Right renal cortex interstitium (tissue), 3 donors: ENCODE results near the gene IQSEC3. TPM values are rescaled to one million over a fixed set of nuclear protein-coding genes. Genes with fewer than 3 reads are reported as not detected.

Experiments
- DNase-seq, 3 donors: peaks; one replicate each; pipeline ENCODE4 v3.0.0-alpha.2; 2013; ENCODE audit warnings: low read depth in 3 of 3, low spot score in 2 of 3
- polyA plus RNA-seq, 3 donors: library from polyadenylated mRNA; unstranded; fragments of 120-200 nt; gene quantifications; one replicate each; pipeline ENCODE4 v1.2.1, GENCODE V29; 2013; ENCODE audit not compliant: insufficient read length in 3 of 3

The IQSEC3 gene
- polyA plus RNA-seq, 3 donors, result 4.5 to 6.7 (median 5.7) TPM

DNA sequence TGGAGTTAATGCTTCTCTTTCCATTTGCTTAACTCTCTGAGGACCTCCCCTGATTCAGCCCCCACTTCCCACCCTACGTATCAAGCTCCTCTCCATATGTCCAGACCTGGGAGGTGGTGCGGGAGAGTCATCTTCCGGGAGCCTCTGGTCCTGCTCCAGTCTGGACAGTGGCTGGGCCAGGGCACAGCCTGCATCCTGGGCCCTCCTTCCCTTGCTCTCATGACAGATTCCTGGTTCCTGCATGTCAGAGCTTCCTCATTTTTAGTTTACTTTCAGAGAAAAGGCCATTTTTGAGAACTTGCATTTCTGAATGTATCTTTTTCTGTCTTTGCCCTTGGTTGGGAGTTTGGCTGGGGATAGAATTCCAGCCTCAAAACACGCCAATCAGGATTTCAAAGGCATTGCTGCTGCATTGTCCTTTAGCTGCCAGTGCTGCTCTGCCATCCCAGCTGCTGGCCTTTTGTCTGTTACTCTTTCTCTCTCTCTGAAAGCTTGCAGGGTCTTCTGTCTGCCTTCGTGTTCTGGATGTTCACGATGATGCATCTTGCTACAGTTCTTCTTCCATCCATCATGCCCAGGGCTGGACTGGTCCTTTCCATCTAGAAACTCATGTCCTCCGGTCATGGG lies 92.7 kb downstream of the IQSEC3 start:
- DNase-seq, result no peak

- no peak for DNase-seq
Measured at GRCh38 chr12:160858-161257, 94.3 kb downstream of the IQSEC3 start.

DNA sequence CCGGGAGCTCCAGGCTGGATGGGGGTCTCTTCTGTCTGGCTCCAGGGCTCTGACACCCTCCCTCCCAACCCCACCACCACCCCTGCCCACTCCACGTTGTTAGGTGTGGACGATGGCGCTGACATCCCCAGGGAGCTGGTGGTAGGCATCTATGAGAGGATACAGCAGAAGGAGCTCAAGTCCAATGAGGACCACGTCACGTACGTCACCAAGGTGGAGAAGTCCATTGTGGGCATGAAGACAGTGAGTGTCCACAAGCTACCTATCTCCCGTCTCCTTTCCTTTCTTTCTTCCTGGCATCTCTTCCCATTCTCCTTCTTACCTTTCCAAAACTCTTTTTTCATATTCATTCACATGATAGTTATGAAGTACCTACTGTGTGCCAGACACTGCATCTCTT lies 95.3 kb downstream of the IQSEC3 start:
- DNase-seq, result no peak

DNA sequence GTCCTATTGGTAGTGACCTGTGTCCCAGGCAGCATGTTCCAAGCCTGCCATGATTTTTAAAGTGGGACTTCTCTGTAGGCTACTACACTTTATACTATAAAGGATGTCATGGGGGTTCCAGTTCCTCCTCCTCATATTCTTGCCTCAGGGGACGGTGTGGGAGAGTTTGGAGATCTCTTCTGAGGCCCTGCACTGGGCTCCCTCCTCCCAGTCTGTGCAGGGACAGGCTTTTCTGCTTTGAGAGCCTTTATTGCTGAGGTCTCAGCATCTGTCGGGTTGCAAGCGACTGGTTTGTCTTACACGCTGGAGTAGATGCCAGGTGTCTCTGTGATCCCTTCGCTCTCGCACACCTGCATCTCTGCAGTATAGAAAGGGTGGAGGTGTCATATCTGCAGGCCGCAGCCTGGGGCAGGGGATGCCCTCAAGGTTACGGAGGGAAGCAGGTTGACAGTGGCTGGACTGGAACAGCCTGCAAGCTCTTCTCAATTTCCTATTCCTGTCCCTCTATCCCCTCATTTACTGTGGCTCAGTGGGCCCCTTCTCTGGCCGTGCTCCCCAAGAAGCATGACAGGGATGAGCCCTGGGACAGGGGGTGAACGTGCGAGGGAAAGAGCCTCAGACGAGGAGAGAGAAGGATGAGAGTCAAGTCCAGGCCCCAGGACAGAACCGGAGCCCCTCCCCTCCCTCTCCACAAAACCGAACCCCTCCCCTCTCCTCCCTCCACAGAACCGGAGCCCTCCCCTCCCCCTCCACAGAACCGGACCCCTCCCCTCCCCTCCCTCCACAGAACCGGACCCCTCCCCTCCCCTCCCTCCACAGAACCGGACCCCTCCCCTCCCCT lies 96.1 kb downstream of the IQSEC3 start:
- no peak for DNase-seq

- DNase-seq, result no peak
Measured at GRCh38 chr12:163406-163986, 96.9 kb downstream of the IQSEC3 start.

GRCh38 chr12:164207-164606 lies 97.6 kb downstream of the IQSEC3 start:
- no peak for DNase-seq

DNA sequence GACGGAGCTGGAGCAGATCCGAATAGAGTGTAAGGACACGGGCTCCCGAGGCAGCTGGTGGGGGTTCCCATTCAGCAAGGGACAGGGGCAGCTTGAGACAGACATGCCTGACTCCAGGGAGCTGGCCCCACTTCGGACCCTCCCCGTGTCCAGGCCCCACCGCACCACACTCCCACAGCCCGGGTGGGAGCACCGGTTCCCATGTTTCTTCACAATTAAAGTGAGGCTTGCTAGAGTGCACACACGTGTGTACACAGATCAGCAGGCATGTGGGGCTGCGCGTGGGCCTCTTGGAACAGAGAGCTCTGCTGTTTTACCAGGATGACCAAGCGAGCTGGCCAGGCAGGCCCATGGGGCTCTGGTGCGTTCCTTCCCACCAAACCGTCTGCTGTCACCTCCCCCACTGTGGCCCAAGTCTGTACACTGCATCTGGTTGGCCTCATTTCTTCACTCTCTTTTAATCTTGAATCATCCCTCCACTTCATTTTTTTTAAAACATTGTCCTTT lies 99.3 kb downstream of the IQSEC3 start:
- DNase-seq, result no peak

- no peak for DNase-seq
Measured at GRCh38 chr12:166425-167075, 100.0 kb downstream of the IQSEC3 start.

DNA sequence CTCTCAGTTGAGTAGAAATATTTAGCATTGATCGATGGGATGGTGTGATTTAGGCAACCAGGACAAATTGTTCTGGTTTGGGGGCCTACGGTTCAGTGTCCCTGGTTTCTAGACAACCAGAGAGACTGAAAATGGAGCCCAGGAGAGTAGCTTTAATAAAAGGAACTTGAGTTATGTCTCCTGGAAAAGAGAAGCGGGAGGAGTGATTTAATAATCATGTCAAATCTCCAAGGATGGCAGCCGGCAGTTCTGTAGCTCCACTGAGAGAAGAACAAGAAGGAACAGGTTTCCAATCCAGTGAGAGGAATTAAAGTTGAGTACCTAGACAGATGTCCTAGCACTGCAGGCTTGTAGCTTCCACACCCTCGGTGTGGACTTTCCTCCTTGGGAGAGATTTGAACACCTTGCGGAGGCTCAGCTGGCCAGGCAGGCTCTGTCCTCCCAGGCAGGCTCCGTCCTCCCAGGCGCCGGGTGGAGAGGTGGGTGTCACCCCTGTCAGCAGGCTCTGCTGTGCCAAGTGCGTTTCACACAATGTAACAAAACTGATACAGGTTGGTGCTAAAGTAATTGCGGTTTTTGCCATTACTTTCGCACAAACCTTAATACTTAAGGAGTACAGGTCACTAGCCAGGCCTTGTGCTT lies 101.5 kb downstream of the IQSEC3 start:
- no peak for DNase-seq

DNA sequence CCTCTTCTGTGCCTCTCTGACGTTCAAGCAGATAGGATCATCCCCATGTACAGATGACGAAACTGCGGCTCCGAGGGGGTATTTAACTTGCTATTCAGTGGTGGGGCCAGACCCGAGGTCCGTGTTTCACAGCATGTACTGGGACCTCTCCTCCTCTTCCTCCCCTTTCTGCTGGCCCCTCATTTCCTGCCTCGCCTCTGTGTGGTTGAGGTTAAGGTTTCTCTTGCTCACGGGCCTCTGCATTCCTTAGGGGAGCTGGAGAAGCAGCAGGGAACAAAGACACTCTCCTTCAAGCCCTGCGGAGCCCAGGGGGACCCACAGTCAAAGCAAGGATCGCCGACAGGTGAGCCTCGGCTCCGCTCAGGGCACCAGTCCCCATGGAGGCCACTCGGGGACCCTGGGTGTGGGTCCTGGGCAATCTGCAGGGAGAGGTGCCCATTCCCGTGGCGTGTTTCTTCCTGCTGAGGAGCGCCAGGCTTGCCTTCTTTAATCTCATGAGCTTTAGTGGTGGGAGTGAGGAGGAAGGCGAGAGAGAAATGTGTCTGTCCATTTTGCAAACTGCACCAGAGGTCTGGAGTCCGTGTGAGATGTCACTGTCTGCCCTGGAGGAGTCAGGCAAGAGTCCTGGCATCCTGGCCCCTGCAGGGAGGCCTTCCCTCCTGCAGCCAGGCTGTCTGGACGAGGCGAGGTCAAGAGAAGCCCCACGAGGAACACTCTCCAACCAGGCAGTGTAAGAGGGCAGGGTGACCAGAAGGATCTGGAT lies 102.4 kb downstream of the IQSEC3 start:
- DNase-seq, result no peak

DNA sequence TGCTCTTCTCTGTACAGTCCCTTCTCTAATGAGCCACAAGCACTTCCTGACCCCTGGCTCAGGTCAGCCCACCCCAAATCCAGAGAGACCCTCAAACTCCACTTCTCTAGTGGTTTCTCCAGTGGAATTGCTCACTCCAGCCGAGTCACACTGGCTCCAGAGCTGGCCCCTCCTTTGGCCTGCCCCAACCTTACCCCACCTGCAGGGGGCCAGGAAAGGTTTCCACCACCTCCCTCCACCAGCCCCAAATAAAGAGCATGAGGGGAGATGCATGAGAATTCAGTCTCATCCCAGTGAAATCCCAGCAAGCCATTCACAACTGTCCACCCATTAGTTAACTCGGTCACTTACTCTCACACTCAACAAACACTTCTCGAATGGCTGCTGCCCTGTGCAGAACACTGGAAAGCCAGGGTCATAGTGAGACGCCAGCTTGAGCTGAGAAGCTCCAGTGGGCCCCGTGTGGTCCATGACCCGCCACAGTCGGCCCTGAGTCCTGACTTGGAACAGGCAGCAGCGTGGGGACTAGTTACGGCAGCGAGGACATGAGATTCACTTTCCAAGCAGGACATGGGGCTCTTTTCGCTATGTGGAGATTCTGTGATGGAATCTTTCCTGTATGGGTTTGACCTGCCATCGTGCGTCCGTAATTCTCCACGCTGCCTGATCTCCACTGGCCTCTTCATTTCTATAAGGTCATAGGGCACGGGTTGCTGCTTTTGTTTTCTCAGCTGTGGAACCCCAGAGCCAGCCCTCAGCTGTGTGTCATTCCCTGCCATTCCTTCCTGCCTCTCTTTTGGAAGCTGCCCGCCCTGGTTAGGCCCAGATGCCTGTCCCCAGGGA lies 103.2 kb downstream of the IQSEC3 start:
- DNase-seq, result no peak

GRCh38 chr12:170371-171225 lies 104.0 kb downstream of the IQSEC3 start:
- DNase-seq, result no peak

DNA sequence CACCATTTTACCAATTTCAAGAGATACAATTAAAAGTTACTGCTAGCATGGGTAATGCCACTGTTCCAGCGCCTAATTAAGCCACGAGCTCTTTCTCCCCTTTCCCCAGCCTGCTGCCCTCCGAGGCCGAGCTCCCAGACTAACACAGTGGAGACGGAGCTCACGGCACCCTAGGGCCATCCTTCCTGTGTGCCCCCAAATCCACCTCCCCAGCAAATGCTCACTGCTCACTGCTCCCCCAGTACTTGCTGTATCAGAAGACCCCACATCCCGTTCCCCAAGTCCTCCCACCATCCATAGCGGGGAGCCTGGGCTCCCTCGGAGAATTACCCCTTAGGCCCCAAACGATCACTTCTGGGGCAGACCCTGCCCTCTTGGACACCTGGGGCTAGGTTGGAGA lies 104.7 kb downstream of the IQSEC3 start:
- no peak for DNase-seq

- DNase-seq, result no peak
Measured at GRCh38 chr12:171743-172676, 105.4 kb downstream of the IQSEC3 start.

DNA sequence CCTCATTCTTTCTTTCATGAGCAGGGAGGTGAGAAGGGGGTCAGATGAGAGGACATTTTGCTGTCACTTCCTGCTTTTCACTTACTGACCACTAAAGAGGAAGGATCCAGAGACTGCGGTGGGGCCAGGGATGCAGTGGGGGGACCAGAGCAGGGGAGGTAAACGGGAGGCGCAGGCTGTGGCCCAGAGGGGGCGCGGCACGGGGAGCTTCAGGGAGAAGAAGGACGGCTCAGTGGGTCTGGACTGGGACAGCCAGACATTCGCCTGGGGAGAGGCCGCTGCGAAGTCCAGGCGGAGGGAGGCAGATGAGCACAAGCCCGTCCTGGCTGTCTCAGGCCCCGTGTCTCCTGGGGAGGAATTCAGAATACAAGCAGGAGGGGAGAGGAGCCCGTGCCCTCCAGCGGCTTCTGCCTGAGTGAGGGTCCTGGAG lies 106.2 kb downstream of the IQSEC3 start:
- no peak for DNase-seq

DNA sequence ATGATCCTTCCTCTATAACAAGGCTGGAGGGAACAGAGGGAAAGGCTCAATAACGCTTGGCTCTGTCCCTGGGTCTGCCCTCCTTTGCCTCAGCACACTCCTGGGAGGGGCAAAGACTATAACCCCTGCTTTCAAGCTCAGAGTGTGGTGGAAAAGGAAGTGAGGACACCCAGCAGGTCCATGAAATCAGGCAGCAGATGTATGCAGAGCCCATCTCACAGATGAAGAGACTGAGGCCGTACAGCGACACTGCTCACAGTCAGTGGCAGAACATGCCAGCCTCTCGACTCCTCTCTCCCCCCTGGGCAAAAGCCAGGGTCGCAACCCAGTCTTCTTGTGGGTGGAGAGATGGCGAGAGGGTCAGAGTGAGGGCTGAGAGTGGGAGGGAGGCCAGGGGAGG lies 107.6 kb downstream of the IQSEC3 start:
- DNase-seq, result no peak

GRCh38 chr12:174596-174995 lies 108.0 kb downstream of the IQSEC3 start:
- no peak for DNase-seq
